Suprapubic skin (tissue), 4 donors: ENCODE data around the gene VEPH1. TPM values are rescaled to one million over a fixed set of nuclear protein-coding genes. Genes with fewer than 3 reads are reported as not detected.

Experiments used
- DNase-seq, 2 donors: peaks; one replicate each; pipeline ENCODE4 v3.0.0-alpha.2; 2019; ENCODE audit warnings: low spot score in 2 of 2
- H3K27ac ChIP-seq: fragments of 200-600 bp; sonication (generic); one replicate; pipeline ENCODE4 v1.5.1; 2019
- H3K27me3 ChIP-seq: fragments of 200-600 bp; sonication (generic); one replicate; pipeline ENCODE4 v1.5.1; 2019
- H3K36me3 ChIP-seq: fragments of 200-600 bp; sonication (generic); one replicate; pipeline ENCODE4 v1.5.1; 2019
- H3K4me1 ChIP-seq: fragments of 200-600 bp; sonication (generic); one replicate; pipeline ENCODE4 v1.5.1; 2019
- H3K4me3 ChIP-seq: fragments of 200-600 bp; sonication (generic); one replicate; pipeline ENCODE4 v1.5.1; 2019; ENCODE audit warnings: mild to moderate bottlenecking
- H3K9me3 ChIP-seq: fragments of 200-600 bp; sonication (generic); one replicate; pipeline ENCODE4 v1.5.1; 2019
- EP300 ChIP-seq: sonication (generic); formaldehyde crosslinking; IDR thresholded peaks from one replicate; pipeline ENCODE4 v1.6.1; 2017; ENCODE audit warnings: antibody characterized with exemption
- POLR2A ChIP-seq, 2 donors: fragments of 450-650 bp; IDR thresholded peaks; one replicate each; pipeline ENCODE4 v1.6.1; 2017; ENCODE audit warnings: antibody characterized with exemption in 2 of 2, mild to moderate bottlenecking in 2 of 2, moderate library complexity in 2 of 2
- POLR2AphosphoS5 ChIP-seq, 3 donors: sonication (generic); formaldehyde crosslinking; IDR thresholded peaks; one replicate each; pipeline ENCODE4 v1.6.1; 2017; ENCODE audit warnings: antibody characterized with exemption in 3 of 3
- WGBS: methylation state at CpG from one replicate; pipeline ENCODE4 v1.1.5; 2018; 5-methylcytosine and 5-hydroxymethylcytosine counted together
- total RNA-seq, 4 donors: library from RNA; depleted of rRNA; stranded (reverse); fragments of >200 nt; gene quantifications; one replicate each; pipeline ENCODE4 v1.1.0, GENCODE V29; 2016
- TF ChIP-seq, protein P1 (sequence below), 2 donors: fragments of 200-600 bp in 1 of 2; fragments of 450-650 bp in 1 of 2; sonication (generic) in 1 of 2; IDR thresholded peaks; one replicate each; pipeline ENCODE4 v1.5.1; 2016 to 2019; ENCODE audit warnings: antibody characterized with exemption in 2 of 2, mild to moderate bottlenecking in 1 of 2, moderate library complexity in 1 of 2

Gene VEPH1
- total RNA-seq, 4 donors from 2014 or later: 2.9 to 9.3 (median 5.7) TPM

DNA sequence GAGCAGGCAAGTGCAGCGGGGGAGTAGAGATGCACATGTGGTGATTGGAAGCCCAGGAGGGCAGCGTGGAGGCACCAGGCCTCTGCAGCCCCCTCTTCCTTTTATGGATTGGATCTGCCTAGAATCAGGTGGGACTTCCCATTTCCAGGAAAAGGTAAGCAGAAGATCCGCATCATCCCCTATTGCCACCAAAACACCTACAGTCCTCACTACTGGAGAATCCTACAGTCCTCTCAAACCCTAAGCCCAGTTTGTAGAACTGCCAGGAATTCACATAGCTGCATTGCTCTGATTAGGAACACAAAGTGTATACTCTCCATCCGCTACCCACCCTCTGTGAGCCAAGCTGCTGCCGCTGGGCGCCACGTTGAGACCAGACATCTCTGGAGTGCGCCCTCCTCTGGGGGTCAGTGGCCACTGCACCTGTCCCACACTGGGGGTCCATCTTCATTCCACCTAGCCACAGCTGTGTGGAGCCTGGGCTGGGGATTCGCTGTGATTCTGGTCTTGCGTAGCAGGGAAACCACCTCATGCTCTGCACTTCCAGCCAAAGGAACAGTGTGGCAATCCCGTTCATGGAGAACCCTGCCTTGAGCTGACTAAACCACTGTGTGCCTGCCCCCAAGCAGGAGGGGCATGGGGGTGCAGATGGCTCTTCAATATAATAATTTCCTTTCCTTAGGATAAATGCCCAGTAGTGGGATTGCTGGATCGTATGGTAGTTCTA lies 155.5 kb downstream of the VEPH1 start:
- no peaks in the 10 kb centered on the region for H3K4me1 ChIP-seq
- no peak for TF ChIP-seq EP300
- WGBS: 87% methylated on average over 6 of the region's 12 CpGs
- no peaks in the 10 kb centered on the region for H3K36me3 ChIP-seq
- no peak overlapping the region for H3K4me3 ChIP-seq
- no peaks in the 10 kb centered on the region for H3K9me3 ChIP-seq
- no peak for DNase-seq
- no peaks in the 10 kb centered on the region for H3K27me3 ChIP-seq
- H3K27ac ChIP-seq: no peak overlapping the region

DNA sequence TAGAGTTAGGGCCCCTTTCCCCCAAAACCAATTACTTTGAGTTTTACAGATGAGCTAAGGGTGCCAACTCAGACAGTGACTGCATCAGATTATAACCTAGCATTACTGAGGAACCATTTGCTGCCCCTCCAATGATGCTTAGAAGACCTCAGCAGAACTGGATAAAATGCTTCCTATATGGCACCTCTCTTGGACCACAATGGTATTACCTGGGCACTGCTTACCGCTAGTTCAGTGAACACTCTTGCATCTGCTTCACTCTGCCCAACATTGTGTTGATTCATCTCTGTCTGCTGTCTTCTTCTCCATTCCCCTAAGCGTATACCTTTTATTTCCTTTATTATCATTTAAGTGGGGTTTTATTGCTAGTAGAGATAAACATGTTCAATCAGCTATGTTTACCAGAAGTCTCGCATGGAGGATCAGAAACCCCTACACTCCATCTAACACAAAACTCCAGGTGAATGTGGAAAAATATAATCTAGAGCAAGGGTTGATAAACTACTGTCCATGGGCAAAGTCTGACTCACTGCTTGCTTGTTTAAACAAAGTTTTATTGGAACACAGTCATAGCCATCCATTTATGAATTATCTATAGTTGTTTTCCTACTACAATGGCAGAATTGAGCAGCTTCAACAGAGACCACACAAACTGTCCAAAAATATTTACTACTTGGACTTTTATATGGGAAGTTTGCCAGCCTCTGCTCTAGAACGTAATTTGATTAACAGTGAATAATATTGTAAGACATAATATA lies 166.8 kb downstream of the VEPH1 start:
- Histone ChIP-seq H3K27ac (no peak overlapping the region), H3K27me3 (no peaks in the 10 kb centered on the region), H3K9me3 (no peaks in the 10 kb centered on the region), H3K4me3 (no peak overlapping the region), H3K36me3 (no peaks in the 10 kb centered on the region), H3K4me1 (no peaks in the 10 kb centered on the region)
- no peak for DNase-seq
- TF ChIP-seq POLR2A (IDR thresholded peaks at IDR 0.05) (no peak), EP300 (no peak), POLR2AphosphoS5 (IDR thresholded peaks at IDR 0.05) (no peak)
- TF ChIP-seq, protein P1, sequence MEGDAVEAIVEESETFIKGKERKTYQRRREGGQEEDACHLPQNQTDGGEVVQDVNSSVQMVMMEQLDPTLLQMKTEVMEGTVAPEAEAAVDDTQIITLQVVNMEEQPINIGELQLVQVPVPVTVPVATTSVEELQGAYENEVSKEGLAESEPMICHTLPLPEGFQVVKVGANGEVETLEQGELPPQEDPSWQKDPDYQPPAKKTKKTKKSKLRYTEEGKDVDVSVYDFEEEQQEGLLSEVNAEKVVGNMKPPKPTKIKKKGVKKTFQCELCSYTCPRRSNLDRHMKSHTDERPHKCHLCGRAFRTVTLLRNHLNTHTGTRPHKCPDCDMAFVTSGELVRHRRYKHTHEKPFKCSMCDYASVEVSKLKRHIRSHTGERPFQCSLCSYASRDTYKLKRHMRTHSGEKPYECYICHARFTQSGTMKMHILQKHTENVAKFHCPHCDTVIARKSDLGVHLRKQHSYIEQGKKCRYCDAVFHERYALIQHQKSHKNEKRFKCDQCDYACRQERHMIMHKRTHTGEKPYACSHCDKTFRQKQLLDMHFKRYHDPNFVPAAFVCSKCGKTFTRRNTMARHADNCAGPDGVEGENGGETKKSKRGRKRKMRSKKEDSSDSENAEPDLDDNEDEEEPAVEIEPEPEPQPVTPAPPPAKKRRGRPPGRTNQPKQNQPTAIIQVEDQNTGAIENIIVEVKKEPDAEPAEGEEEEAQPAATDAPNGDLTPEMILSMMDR (IDR thresholded peaks at IDR 0.05): no peak
- WGBS: 87% methylated on average over 4 of the region's 4 CpGs

DNA sequence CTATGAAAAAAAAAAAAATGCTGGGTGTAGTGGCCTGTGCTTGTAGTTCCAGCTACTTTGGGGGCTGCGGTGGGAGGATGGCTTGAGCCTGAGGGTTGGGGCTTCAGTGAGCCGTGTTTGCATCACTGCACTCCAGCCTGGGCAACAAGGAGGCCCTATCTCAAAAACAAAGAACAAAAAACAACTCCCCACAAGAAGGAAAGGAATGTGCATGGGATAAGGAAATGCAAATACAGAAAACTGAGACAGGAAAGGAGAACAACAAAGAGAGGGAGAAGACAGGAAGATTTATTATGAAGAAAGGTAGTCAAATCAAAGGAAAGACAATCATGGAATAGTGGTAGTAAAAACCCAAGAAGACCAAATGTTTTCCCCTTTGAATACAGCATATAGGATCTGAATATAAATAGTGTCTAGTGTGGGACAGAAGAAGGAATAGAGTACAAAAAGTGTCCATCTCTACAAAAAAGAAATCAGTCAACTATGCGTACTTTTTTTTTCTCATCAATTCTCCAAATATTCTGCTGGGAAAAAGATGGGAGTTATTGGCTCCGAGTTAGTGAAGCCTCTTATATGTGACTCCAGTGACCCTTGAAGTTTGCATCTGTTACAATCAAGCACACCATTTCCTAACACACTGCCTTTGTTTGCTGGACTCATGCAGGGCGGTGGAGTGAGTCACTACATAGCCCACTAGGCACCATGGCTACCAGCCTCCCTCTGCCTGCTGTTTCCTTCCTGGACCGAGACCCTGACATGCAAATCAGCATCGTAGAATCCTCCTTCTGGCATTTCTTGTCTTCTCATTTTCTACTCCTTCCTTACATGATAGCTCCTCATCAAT lies 167.8 kb downstream of the VEPH1 start:
- no peaks in the 10 kb centered on the region for H3K36me3 ChIP-seq
- H3K4me3 ChIP-seq: no peak overlapping the region
- DNase-seq: no peak
- TF ChIP-seq POLR2A (IDR thresholded peaks at IDR 0.05) (no peak), EP300 (no peak)
- TF ChIP-seq, protein P1 (IDR thresholded peaks at IDR 0.05): no peak
- H3K4me1 ChIP-seq: no peaks in the 10 kb centered on the region
- no peak overlapping the region for H3K27ac ChIP-seq
- H3K9me3 ChIP-seq: no peaks in the 10 kb centered on the region
- 82% methylated on average over 7 of the region's 7 CpGs for WGBS
- no peaks in the 10 kb centered on the region for H3K27me3 ChIP-seq

DNA sequence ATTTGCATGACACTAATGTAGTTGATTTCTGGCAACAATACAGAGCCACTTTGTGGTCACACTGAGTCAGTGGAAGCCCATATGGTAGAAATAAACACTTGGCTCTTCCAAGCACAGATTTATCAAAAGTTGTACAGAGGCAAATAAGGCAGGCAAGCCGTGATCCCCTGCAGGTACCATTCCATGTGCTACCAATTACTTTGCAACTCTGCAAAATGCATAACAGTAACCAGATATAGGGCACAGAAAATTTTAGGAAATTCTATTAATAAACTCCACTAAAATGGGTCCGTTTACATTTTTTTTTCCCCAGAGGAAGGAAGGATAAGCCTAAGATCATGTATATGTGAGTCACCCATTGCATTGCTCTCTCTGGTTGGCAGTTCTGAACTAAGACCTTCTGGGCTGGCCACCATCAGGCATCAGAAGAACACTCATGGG lies 169.6 kb downstream of the VEPH1 start:
- Histone ChIP-seq H3K4me3 (no peak overlapping the region), H3K4me1 (no peaks in the 10 kb centered on the region), H3K9me3 (no peaks in the 10 kb centered on the region), H3K27me3 (no peaks in the 10 kb centered on the region), H3K27ac (no peak overlapping the region), H3K36me3 (no peaks in the 10 kb centered on the region)
- no peak for TF ChIP-seq POLR2AphosphoS5 (IDR thresholded peaks at IDR 0.05)
- TF ChIP-seq, protein P1 (IDR thresholded peaks at IDR 0.05): no peak
- TF ChIP-seq POLR2A (IDR thresholded peaks at IDR 0.05): no peak
- no peak for TF ChIP-seq EP300
- WGBS: 49% methylated on average over 2 of the region's 2 CpGs
- no peak for DNase-seq

DNA sequence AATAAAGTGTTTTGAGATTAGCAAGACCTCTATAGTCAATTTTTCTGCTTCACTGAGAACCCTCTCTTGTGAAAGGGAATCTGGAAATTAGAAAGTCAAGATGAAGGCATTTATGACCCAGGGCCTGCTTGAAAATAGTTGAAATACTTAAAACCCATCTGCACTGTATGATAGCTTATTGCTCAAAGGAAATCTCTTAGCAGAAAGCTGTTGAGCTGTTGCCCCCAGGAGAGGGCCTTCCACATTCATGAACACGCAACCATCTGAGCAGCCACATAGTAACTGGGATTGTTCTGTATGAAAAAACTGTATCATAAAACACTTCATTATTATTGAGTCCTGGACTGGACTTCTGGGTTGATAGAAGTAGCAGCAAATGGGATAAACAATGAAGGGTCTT lies 173.0 kb downstream of the VEPH1 start:
- WGBS: 100% methylated on average over 1 of the region's 1 CpG
- no peaks in the 10 kb centered on the region for H3K36me3 ChIP-seq
- H3K27ac ChIP-seq: no peak overlapping the region
- H3K4me3 ChIP-seq: no peak overlapping the region
- H3K4me1 ChIP-seq: no peaks in the 10 kb centered on the region
- no peak for DNase-seq
- TF ChIP-seq POLR2AphosphoS5 (IDR thresholded peaks at IDR 0.05) (no peak), POLR2A (IDR thresholded peaks at IDR 0.05) (no peak), EP300 (no peak)
- TF ChIP-seq, protein P1 (IDR thresholded peaks at IDR 0.05): no peak
- no peaks in the 10 kb centered on the region for H3K27me3 ChIP-seq
- no peaks in the 10 kb centered on the region for H3K9me3 ChIP-seq
